HG03558 (cell line): ENCODE results near the gene AEBP2.
"Not testable (repeated sequence)": the region's sequence is repeated elsewhere in the genome, so short reads cannot be mapped to it uniquely, and the experiment has no call there.

Experiments
- ATAC-seq: cut with Tn5 transposase; IDR thresholded peaks from one replicate; pipeline ENCODE4 v1.9.1; 2021; ENCODE audit warnings: moderate number of reproducible peaks; ENCODE audit not compliant: unreplicated experiment; ENCODE audit errors: extremely low read depth

The AEBP2 gene

GRCh38 chr12:19546027-19546426 is 106.7 kb downstream of the AEBP2 start:
- ATAC-seq: no peak

- no peak for ATAC-seq
Observed at GRCh38 chr12:19546611-19547162, 107.4 kb downstream of the AEBP2 start.

GRCh38 chr12:19547271-19547671 is 108.0 kb downstream of the AEBP2 start:
- ATAC-seq: no peak

DNA sequence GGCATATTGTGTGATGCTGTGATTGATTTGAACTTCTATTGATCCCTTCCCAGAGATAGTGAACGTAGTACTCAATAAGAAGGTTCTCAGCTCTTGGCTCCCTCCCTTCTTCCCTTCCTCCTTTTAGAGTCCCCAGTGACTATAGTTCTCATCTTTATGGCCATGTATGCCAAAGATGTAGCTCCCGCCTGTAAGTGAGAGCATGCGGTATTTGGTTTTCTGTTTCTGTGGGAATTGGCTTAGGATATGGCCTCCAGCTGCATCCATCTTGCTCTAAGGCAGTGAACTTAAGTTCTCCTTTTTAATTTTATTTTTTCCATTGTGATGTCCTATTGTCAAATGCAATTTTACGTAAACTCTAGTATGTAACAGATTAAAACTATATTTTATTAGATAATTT is 109.5 kb downstream of the AEBP2 start:
- no peak for ATAC-seq

DNA sequence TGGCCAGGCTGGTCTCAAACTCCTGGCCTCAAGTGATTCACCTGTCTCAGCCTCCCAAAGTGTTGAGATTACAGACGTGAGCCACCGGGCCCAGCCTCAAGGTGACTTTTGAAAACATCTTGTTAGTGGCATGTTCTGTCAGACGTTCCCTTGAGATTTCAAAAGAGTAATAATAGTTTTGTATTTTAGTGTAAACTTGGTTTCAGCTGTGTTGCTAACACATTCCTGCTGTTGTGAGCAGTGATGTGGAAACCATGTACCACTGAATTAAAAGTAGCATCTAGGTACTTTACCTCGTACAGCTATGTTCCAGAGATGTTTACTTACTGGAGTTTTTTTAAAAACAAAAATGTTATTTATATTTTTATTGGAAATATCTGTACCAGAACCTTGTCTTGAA is 111.3 kb downstream of the AEBP2 start:
- no peak for ATAC-seq

GRCh38 chr12:19552441-19553097 is 113.3 kb downstream of the AEBP2 start:
- not testable (repeated sequence) for ATAC-seq

GRCh38 chr12:19553175-19553574 is 113.9 kb downstream of the AEBP2 start:
- ATAC-seq: no peak

DNA sequence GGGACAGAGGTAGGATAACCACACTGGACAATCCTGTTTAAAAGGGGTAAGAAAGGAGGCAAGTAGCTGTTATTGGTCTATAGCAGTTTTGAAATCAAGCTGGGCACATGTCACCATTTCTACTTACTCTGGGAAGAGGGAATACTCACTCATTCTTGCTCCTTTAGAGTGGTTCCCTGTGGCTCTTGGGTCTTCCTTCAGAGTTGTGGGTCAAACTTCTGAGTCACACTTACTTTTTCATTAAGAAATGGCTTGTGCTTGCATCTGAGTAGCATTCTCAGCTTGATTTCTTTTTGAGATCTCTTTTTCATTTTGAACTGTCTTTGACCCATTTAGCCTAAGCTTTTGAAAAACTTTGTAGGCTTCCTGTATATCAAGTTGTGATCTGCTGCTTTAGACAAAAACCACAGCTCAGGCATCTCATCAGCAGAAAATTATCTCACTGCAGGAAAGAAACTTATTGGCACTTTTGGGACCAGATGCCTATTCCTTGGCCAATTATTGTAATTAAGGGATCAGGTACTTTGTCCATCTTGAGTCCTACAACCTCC is 122.2 kb downstream of the AEBP2 start:
- ATAC-seq: no peak
